GM12892 (cell line): ENCODE measurements around the gene GABRR1.
"Not testable (repeated sequence)": the region's sequence is repeated elsewhere in the genome, so short reads cannot be mapped to it uniquely, and the experiment has no call there.

Experiments used
- DNase-seq: peaks from one replicate; pipeline ENCODE4 v3.0.0; 2011; ENCODE audit not compliant: insufficient read length
- FAIRE-seq: peaks from 2 replicates; lab custom pipeline; 2011; peaks lifted over from hg19 to GRCh38; lab: Jason Lieb, UNC
- POLR2A ChIP-seq: IDR thresholded peaks from 2 replicates; pipeline ENCODE4 v1.6.1; 2011; ENCODE audit warnings: low read depth, low read length, control low read depth
- POLR2AphosphoS5 ChIP-seq: IDR thresholded peaks from 2 replicates; pipeline ENCODE4 v1.6.1; 2011; ENCODE audit warnings: low read depth, low read length, control low read depth
- TAF1 ChIP-seq: IDR thresholded peaks from 2 replicates; pipeline ENCODE4 v1.6.1; 2011; ENCODE audit warnings: low read depth, mild to moderate bottlenecking, control low read depth, low read length, borderline replicate concordance

Gene GABRR1

GRCh38 chr6:89244241-89244985, 27.3 kb upstream of the GABRR1 start:
- DNase-seq (no peak), FAIRE-seq (peak; percentile 75)
- TF ChIP-seq POLR2AphosphoS5 (no peak), TAF1 (no peak), POLR2A (no peak)

- no peak for TF ChIP-seq POLR2AphosphoS5
- no peak for TF ChIP-seq TAF1
- no peak for TF ChIP-seq POLR2A
- FAIRE-seq: no peak
- DNase-seq: no peak
Observed at GRCh38 chr6:89243331-89243629, 26.1 kb upstream of the GABRR1 start.

- FAIRE-seq: peak; percentile 53
- TF ChIP-seq TAF1 (no peak), POLR2AphosphoS5 (no peak), POLR2A (no peak)
- no peak for DNase-seq
Observed at GRCh38 chr6:89242574-89243330, 25.6 kb upstream of the GABRR1 start.

GRCh38 chr6:89239338-89239737, 22.2 kb upstream of the GABRR1 start:
- DNase-seq: no peak
- no peak for FAIRE-seq
- TF ChIP-seq TAF1: no peak
- TF ChIP-seq POLR2AphosphoS5: no peak
- no peak for TF ChIP-seq POLR2A

GRCh38 chr6:89237158-89237557, 20.0 kb upstream of the GABRR1 start:
- TF ChIP-seq TAF1: no peak
- TF ChIP-seq POLR2A: no peak
- no peak for TF ChIP-seq POLR2AphosphoS5
- DNase-seq: no peak
- FAIRE-seq: no peak

GRCh38 chr6:89233605-89234004, 16.4 kb upstream of the GABRR1 start:
- not testable (repeated sequence) for FAIRE-seq, DNase-seq

GRCh38 chr6:89222712-89223039, 5.5 kb upstream of the GABRR1 start:
- FAIRE-seq: no peak
- no peak for DNase-seq
- TF ChIP-seq POLR2A: no peak

- FAIRE-seq (no peak), DNase-seq (no peak)
- TF ChIP-seq POLR2A (no peak), TAF1 (no peak), POLR2AphosphoS5 (no peak)
Observed at GRCh38 chr6:89221971-89222711, 5.0 kb upstream of the GABRR1 start.

GRCh38 chr6:89221129-89221528, 4.0 kb upstream of the GABRR1 start:
- FAIRE-seq: no peak
- no peak for TF ChIP-seq TAF1
- no peak for TF ChIP-seq POLR2AphosphoS5
- no peak for TF ChIP-seq POLR2A
- no peak for DNase-seq

GRCh38 chr6:89216411-89216810, 747 bp downstream of the GABRR1 start:
- TF ChIP-seq TAF1: no peak
- no peak for FAIRE-seq

GRCh38 chr6:89215391-89215790, 1.8 kb downstream of the GABRR1 start:
- no peak for DNase-seq
- FAIRE-seq: no peak
- TF ChIP-seq POLR2A: no peak
- no peak for TF ChIP-seq POLR2AphosphoS5
- TF ChIP-seq TAF1: no peak

More at GRCh38 chr6:89216411-89216810, 747 bp downstream of the GABRR1 start:
- DNase-seq: no peak

GRCh38 chr6:89214197-89214596, 3.0 kb downstream of the GABRR1 start:
- FAIRE-seq (no peak), DNase-seq (no peak)
- TF ChIP-seq POLR2A (no peak), POLR2AphosphoS5 (no peak), TAF1 (no peak)
